HepG2 (cell line): ENCODE measurements around the gene NAT9. TPM values are rescaled to one million over a fixed set of nuclear protein-coding genes. Genes with fewer than 3 reads are reported as not detected.

ENCODE experiments used
- FOXJ3 ChIP-seq: sonication (generic); formaldehyde crosslinking; IDR thresholded peaks from 2 replicates; pipeline ENCODE4 v1.4.0; 2020; ENCODE audit warnings: missing genetic modification reagents, mild to moderate bottlenecking, borderline replicate concordance
- HNRNPL ChIP-seq: fragments of 200-400 bp; formaldehyde crosslinking; IDR thresholded peaks from 2 replicates; pipeline ENCODE4 v1.6.1; 2017; ENCODE audit warnings: mild to moderate bottlenecking, low read depth, low read length
- HNRNPLL ChIP-seq: fragments of 200-400 bp; formaldehyde crosslinking; IDR thresholded peaks from 2 replicates; pipeline ENCODE4 v1.6.1; 2017; ENCODE audit warnings: mild to moderate bottlenecking, low read depth, low read length; ENCODE audit not compliant: poor library complexity, severe bottlenecking
- IKZF4 ChIP-seq: sonication (generic); formaldehyde crosslinking; IDR thresholded peaks from 2 replicates; pipeline ENCODE4 v1.5.1; 2020; ENCODE audit warnings: borderline replicate concordance, mild to moderate bottlenecking, low read depth, missing genetic modification reagents; ENCODE audit errors: not compliant biosample characterization
- MBNL3 ChIP-seq: fragments of 250-450 bp; sonication (Bioruptor Pico); conservative IDR thresholded peaks from 2 replicates; pipeline ENCODE4 v1.8.0; 2022; ENCODE audit warnings: mild to moderate bottlenecking, inconsistent platforms
- PHF21A ChIP-seq: sonication (generic); formaldehyde crosslinking; IDR thresholded peaks from 2 replicates; pipeline ENCODE4 v1.5.0; 2020; ENCODE audit warnings: mild to moderate bottlenecking, missing genetic modification reagents
- SOX6 ChIP-seq, 2 experiments: fragments of 450-650 bp in 1 of 2; sonication (generic) in 1 of 2; formaldehyde crosslinking in 1 of 2; IDR thresholded peaks; 2 replicates each; pipeline versions ENCODE4 v1.4.0 to v1.6.1; 2017 to 2020; ENCODE audit warnings: antibody characterized with exemption in 1 of 2, mild to moderate bottlenecking in 1 of 2, missing genetic modification reagents in 1 of 2
- ZBTB7B ChIP-seq: sonication (generic); formaldehyde crosslinking; IDR thresholded peaks from 2 replicates; pipeline ENCODE4 v1.4.0; 2020; ENCODE audit warnings: missing genetic modification reagents
- ZNF138 ChIP-seq: sonication (generic); formaldehyde crosslinking; IDR thresholded peaks from 2 replicates; pipeline ENCODE4 v1.5.0; 2020; ENCODE audit warnings: mild to moderate bottlenecking, low read depth, missing genetic modification reagents
- ZNF335 ChIP-seq: sonication (generic); formaldehyde crosslinking; IDR thresholded peaks from 2 replicates; pipeline ENCODE4 v1.4.0; 2020; ENCODE audit warnings: missing genetic modification reagents
- ZNF629 ChIP-seq: sonication (generic); formaldehyde crosslinking; conservative IDR thresholded peaks from 2 replicates; pipeline ENCODE4 v1.5.0; 2020; ENCODE audit warnings: missing genetic modification reagents
- polyA plus RNA-seq, 8 experiments: library from polyadenylated mRNA; depleted of rRNA in 3 of 8; stranded (reverse) in 7 of 8; unstranded in 1 of 8; fragments of >200 nt; fragmentation: Illumina TruSeq in 4 of 8; extraction: Trizol in 4 of 8; gene quantifications; 2 replicates each; pipeline versions ENCODE4 v1.2.1 to v1.2.3, GENCODE V29; 2011 to 2016; ENCODE audit warnings: low read depth in 4 of 8, missing spikeins in 1 of 8, mixed read lengths in 1 of 8; ENCODE audit not compliant: insufficient read depth in 1 of 8
- total RNA-seq, 5 experiments: library from RNA; depleted of rRNA; stranded (reverse); fragments of >200 nt; fragmentation: Illumina TruSeq; extraction: Trizol; gene quantifications; 2 replicates each; pipeline ENCODE4 v1.2.3, GENCODE V29; 2016; ENCODE audit warnings: low read depth in 1 of 5
- TF ChIP-seq, protein P1 (sequence below): sonication (generic); formaldehyde crosslinking; conservative IDR thresholded peaks from 2 replicates; pipeline ENCODE4 v1.4.0; 2020; ENCODE audit warnings: missing genetic modification reagents
- TF ChIP-seq, protein P2 (sequence below): sonication (generic); formaldehyde crosslinking; IDR thresholded peaks from 2 replicates; pipeline ENCODE4 v1.5.1; 2020; ENCODE audit warnings: mild to moderate bottlenecking, missing genetic modification reagents, moderate library complexity
- TF ChIP-seq, protein P3 (sequence below): sonication (generic); formaldehyde crosslinking; IDR thresholded peaks from 2 replicates; pipeline ENCODE4 v1.4.0; 2020; ENCODE audit warnings: mild to moderate bottlenecking, missing genetic modification reagents
- TF ChIP-seq, protein P4 (sequence below): sonication (generic); formaldehyde crosslinking; IDR thresholded peaks from 2 replicates; pipeline ENCODE4 v1.5.1; 2020; ENCODE audit warnings: mild to moderate bottlenecking, missing genetic modification reagents

NAT9 gene
- total and polyA plus RNA-seq, 2 of the 13 experiments (the other 11 are each of a cell fraction or from before 2014, with no cell fraction given): 39.7 to 44.2 TPM

DNA sequence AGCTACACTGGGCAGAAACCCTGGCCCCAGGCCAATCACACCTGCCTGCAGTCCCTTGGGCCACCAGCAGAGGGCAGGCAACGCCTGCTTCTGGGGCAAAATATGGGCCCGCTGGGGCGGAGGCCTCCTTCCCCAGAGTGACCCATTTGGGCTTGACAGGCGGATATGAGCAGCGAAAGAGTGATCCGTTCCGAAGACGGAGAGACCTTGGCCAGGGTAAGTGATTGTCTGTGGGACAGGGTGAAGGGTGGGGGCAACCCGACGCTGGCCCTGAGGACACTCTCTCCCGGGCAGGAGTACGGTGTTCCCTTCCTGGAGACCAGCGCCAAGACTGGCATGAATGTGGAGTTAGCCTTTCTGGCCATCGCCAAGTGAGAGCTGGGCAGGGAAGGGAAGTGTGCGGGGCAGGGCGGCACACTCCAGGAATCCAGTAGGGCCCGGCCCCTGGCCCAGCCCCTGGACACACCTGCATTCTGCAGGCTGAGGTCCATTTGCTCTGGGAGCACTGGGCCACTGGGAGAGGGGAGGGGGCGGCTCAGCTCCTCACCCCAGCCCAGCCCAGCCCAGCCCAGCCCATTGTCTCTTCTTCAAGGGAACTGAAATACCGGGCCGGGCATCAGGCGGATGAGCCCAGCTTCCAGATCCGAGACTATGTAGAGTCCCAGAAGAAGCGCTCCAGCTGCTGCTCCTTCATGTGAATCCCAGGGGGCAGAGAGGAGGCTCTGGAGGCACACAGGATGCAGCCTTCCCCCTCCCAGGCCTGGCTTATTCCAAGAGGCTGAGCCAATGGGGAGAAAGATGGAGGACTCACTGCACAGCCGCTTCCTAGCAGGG, 31.2 kb downstream of the NAT9 start (continued):
- TF ChIP-seq, protein P1, sequence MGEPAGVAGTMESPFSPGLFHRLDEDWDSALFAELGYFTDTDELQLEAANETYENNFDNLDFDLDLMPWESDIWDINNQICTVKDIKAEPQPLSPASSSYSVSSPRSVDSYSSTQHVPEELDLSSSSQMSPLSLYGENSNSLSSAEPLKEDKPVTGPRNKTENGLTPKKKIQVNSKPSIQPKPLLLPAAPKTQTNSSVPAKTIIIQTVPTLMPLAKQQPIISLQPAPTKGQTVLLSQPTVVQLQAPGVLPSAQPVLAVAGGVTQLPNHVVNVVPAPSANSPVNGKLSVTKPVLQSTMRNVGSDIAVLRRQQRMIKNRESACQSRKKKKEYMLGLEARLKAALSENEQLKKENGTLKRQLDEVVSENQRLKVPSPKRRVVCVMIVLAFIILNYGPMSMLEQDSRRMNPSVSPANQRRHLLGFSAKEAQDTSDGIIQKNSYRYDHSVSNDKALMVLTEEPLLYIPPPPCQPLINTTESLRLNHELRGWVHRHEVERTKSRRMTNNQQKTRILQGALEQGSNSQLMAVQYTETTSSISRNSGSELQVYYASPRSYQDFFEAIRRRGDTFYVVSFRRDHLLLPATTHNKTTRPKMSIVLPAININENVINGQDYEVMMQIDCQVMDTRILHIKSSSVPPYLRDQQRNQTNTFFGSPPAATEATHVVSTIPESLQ: peak; percentile 78; the same call in 1 of the 2 replicates
- TF ChIP-seq, protein P2, sequence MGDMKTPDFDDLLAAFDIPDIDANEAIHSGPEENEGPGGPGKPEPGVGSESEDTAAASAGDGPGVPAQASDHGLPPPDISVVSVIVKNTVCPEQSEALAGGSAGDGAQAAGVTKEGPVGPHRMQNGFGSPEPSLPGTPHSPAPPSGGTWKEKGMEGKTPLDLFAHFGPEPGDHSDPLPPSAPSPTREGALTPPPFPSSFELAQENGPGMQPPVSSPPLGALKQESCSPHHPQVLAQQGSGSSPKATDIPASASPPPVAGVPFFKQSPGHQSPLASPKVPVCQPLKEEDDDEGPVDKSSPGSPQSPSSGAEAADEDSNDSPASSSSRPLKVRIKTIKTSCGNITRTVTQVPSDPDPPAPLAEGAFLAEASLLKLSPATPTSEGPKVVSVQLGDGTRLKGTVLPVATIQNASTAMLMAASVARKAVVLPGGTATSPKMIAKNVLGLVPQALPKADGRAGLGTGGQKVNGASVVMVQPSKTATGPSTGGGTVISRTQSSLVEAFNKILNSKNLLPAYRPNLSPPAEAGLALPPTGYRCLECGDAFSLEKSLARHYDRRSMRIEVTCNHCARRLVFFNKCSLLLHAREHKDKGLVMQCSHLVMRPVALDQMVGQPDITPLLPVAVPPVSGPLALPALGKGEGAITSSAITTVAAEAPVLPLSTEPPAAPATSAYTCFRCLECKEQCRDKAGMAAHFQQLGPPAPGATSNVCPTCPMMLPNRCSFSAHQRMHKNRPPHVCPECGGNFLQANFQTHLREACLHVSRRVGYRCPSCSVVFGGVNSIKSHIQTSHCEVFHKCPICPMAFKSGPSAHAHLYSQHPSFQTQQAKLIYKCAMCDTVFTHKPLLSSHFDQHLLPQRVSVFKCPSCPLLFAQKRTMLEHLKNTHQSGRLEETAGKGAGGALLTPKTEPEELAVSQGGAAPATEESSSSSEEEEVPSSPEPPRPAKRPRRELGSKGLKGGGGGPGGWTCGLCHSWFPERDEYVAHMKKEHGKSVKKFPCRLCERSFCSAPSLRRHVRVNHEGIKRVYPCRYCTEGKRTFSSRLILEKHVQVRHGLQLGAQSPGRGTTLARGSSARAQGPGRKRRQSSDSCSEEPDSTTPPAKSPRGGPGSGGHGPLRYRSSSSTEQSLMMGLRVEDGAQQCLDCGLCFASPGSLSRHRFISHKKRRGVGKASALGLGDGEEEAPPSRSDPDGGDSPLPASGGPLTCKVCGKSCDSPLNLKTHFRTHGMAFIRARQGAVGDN (CRISPR knock-in tag): peak; percentile 85
- TF ChIP-seq SOX6 (IDR thresholded peaks at IDR 0.05) (no peak), SOX6 (CRISPR knock-in tag; IDR thresholded peaks at IDR 0.05) (peak; percentile 45; the same call in 1 of the 2 replicates), PHF21A (peak; percentile 71), MBNL3 (no peak), FOXJ3 (CRISPR knock-in tag) (0 out of 2 replicates have a peak, but pooled peaks have one; percentile 32), ZNF629 (0 out of 2 replicates have a peak, but pooled peaks have one; percentile 18), HNRNPL (peak; percentile 88), ZNF335 (CRISPR knock-in tag) (peak; percentile 73; the same call in 1 of the 2 replicates), IKZF4 (CRISPR knock-in tag) (no peak), ZNF138 (CRISPR knock-in tag) (no peak), ZBTB7B (CRISPR knock-in tag) (no peak; the same call in 1 of the 2 replicates), HNRNPLL (peak; percentile 55)
- TF ChIP-seq, protein P3, sequence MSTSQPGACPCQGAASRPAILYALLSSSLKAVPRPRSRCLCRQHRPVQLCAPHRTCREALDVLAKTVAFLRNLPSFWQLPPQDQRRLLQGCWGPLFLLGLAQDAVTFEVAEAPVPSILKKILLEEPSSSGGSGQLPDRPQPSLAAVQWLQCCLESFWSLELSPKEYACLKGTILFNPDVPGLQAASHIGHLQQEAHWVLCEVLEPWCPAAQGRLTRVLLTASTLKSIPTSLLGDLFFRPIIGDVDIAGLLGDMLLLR (CRISPR knock-in tag): peak; percentile 21; the same call in 1 of the 2 replicates
- TF ChIP-seq, protein P4, sequence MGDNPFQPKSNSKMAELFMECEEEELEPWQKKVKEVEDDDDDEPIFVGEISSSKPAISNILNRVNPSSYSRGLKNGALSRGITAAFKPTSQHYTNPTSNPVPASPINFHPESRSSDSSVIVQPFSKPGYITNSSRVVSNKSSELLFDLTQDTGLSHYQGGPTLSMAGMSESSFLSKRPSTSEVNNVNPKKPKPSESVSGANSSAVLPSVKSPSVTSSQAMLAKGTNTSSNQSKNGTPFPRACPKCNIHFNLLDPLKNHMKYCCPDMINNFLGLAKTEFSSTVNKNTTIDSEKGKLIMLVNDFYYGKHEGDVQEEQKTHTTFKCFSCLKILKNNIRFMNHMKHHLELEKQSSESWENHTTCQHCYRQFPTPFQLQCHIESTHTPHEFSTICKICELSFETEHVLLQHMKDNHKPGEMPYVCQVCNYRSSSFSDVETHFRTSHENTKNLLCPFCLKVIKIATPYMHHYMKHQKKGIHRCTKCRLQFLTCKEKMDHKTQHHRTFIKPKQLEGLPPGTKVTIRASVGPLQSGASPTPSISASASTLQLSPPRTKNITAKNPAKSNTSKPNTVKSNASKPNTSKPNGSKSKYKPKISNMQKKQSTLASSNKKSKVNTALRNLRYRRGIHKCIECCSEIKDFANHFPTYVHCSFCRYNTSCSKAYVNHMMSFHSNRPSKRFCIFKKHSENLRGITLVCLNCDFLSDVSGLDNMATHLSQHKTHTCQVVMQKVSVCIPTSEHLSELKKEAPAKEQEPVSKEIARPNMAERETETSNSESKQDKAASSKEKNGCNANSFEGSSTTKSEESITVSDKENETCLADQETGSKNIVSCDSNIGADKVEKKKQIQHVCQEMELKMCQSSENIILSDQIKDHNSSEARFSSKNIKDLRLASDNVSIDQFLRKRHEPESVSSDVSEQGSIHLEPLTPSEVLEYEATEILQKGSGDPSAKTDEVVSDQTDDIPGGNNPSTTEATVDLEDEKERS: peak; percentile 78
